GM18870 (cell line): ENCODE results near the gene JADE1.

Experiments used
- ATAC-seq: cut with Tn5 transposase; IDR thresholded peaks from one replicate; pipeline ENCODE4 v1.9.1; 2021; ENCODE audit warnings: moderate library complexity; ENCODE audit not compliant: unreplicated experiment

Gene JADE1

DNA sequence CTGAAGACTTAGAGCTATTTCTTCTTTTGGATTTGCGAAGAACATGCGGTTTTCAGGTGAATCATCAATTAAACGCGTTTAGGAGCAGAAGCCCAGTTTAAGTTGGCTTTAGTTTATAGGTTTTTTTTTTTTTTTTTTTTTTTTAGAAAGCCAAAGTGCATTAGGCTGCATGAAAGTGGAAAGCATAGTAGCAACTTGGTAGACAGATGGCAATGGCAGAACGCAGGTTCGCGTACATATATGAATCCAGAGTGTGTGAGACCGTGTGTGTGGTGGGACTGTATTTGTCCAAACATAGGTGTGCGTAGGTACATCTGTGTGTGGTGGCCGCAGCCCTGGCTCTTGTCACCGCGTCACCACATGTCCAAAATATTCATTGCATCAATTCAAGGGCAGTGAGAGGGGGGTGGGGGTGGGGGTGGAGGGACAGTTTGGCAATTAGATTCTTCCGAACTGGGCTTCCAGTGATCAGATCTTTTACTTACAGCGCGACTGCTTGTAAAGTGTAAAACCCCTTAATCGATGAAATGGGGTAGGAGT is 901 bp downstream of the JADE1 start:
- ATAC-seq: no peak

GRCh38 chr4:128810871-128811570 is 1.5 kb downstream of the JADE1 start:
- peak; percentile 28 for ATAC-seq

DNA sequence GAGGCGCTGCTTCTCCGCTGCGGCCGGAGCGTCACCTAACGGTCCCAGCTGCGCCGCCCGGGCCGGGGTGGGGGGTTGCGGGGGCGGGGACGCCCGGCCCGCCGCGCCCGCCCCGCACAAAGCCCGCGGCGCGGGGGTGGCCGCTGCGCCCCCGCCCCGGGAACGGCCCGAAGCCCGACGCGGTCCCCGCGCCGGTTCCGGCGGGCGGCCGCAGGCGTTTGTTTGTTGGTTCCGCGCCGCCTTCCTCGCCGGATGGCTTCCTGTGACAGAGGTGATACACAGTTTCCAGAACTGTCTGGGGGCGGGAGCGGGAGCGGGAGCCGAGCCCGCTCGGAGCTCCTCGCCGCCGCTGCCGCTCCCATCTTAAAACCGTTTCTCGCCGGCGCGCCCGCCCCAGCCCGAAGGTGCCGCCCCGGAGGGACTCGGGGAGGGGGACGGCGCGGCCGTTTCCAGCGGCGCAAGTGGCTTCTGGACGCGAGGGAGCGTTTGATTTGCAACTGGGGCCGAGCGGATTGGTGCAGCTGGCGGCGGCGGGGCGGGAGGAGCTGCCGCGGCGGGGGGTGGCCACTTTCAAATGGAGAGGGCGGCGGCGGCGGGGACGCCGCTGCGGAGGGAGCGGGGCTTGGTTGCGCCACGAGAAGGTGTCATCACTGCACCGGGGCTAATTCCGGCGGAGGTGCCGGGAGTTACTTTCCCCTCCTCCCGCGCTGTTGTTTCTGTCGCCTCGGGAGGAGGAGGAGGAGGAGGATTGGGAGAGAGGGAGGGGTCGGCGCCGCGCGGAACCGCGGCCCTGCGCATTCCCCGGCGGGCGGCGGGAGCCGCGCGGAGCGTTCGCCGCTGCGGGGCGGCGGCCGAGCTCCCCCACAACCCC is 2.3 kb downstream of the JADE1 start:
- ATAC-seq: peak; percentile 37

DNA sequence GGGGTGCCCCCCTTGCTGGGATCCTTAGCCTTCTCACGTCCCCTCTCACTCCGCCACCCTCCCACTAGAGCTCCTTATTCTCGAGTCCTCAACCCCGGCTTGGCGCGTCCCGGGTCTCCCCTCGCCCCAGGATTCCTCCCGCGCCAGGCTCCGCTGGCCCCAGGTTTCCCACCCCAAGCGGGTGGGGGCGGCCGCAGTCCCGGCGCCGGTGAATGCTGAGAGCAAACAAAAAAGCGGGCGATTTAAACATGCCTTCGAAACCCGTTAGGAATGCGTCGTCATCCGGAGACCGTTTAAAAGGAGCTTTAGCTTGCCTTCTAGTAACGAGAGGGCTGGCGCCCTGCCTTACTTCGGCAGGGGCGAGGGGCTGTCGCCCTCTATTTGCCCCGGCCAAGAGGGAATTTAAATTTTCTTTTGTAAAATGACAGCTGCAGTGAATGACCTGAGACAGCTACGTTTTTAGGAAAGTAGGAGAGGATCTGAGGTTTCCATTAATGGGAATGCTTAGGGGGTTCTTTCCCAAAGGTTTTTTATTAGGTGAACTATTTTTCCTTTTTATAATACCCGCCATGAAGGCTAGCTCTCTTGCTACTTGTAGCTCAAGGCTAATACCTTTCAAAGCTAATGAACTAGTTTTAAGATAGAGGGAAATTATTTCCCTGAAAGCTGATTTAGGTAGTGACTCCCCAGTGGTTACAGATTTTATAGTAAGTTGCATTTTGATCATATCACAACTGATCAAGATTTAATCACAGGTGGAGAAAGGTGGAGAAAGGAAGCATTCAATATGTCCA is 3.1 kb downstream of the JADE1 start:
- peak; percentile 5 for ATAC-seq

GRCh38 chr4:128813965-128814364 is 4.5 kb downstream of the JADE1 start:
- ATAC-seq: no peak

DNA sequence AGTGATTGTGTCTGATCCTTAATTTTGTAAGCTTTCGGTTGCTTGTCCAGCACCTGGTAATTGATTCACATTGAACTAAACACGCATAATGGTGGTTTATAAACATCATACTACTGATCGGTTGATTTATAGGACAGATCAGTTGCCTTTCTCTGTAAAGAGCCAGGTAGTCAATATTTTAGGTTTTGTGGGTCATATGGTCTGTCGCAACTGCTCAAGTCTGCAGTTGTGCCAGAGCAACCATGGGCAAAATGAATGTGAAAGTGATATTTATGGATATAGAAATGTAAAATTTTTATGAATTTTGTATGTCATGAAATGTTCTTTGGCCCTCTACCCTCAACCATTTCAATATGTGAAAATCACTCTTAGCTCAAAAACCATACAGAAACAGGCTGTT is 8.9 kb downstream of the JADE1 start:
- no peak for ATAC-seq

GRCh38 chr4:128819082-128819742 is 9.7 kb downstream of the JADE1 start:
- ATAC-seq: no peak

DNA sequence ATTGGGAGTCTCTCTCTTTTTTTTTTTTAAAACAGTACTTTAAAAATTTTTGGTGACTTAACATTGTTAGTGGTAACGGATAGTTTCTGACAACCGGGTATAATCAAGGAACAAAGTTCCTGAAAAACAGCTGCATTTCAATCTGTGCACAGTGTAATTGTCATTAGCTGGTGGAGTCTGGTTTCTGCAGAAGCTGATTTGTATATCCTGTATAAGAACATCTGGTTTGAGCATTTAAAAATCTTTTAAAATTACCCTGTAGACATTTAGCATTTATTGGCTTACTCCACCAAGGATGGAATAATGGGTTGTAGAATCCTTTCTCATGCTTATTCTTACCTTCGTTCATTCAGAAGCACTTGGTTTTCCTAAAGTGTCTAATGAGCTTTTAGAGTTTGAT is 11.2 kb downstream of the JADE1 start:
- ATAC-seq: no peak

DNA sequence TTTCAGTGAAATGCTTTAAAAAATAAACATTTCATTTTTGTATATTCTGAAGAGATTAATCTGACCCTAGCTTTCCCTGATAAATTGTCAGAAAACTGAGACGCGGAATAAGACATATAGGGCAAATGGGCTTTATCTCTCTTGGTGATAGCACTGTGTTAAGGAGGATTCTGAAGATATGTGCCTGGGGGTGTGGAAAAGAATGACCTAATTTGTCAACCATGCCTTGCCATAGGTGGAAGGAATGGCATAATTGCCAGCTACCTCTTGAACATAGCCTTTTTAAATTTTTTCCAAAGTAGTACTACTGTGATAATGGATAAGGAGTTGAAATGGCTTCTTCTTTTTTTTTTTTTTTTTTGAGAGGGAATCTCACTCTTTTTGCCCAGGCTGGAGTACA is 11.7 kb downstream of the JADE1 start:
- no peak for ATAC-seq

DNA sequence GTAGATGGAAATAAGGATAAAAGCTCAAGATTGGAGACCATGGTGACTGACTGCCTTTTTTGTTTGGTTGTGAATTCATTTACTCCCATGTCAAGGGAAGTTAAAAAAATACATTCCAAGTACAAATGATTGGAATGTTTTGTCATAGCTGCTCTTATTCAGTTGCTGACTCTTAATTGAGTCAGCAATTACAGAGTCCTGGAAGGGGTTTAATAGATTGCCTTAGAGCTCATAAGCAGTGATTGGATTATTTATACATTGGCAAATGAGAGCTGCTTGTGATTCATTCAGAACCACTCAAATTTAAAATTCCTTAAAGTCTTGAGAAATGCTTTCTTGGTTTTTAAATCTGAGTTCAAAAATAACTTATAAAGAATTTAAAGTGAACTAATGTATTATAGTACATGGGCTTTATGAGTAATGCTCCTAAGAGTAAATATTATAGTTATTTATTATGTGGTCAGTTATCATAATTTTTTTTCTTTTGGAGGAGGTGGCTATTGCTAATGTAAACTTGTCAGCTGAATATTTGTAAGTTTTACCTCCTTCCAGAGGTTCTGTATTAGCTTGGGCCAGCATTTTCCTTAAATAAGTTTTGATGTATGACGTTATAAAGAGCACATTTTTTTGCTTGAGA is 13.6 kb downstream of the JADE1 start:
- ATAC-seq: no peak

DNA sequence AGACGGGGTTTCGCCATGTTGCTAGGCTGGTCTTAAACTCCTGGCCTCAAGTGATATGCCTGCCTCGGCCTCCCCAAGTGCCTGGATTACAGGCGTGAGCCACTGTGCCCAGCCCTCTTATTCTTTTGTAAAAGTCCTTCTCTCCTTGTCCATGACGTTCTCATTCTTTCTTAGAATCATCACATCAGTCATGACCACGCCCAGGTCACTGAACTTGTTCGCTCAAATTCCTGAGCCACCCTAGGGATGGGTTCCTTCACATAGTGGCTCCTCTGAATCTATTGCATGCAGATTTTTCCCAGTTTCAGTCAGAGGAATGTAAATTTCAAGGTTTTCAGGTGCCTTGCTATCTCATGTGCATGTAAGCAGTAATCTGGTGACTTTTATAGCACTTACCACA is 15.7 kb downstream of the JADE1 start:
- no peak for ATAC-seq

- ATAC-seq: no peak
Measured at GRCh38 chr4:128827296-128827695, 17.8 kb downstream of the JADE1 start.

- ATAC-seq: no peak
Measured at GRCh38 chr4:128830906-128831503, 21.5 kb downstream of the JADE1 start.

- peak; percentile 65 for ATAC-seq
Measured at GRCh38 chr4:128831531-128832242, 22.2 kb downstream of the JADE1 start.

- no peak for ATAC-seq
Measured at GRCh38 chr4:128832243-128832625, 22.7 kb downstream of the JADE1 start.

DNA sequence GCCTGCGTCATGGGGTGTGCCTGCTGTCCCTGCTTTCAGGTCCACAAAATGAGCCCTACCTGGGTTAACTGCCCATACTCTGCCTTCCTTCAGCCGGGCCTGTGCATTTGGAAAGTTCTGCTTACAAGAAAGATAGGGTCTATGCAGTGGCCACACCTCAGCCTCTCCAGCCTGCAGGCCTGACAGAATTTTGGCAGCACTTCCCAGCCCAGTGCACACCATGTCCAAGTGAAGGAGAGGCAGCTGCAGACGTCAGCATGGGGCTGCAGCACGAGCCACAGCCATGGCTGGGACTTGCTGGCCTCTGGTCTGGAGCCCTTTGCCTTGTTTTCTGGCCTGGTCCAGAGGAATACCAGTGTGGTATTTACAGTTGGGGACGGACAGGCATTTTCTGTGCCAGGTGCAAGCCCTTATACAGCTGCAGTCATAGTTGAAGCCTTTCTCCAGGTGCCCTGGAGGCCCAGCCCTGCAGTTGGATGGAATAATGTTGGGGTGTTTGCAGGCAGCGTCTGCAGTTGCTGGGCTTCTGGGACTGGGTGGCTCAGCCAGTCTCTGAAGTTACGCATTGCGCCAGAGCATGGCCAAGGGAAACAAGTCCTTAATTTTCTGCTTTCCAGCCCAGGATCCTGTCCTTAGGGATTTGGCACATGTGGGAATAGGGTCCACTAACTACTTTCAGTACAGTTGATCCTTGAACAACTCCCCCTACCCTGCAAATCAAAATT is 26.2 kb downstream of the JADE1 start:
- ATAC-seq: no peak

- ATAC-seq: no peak
Measured at GRCh38 chr4:128837198-128837597, 27.7 kb downstream of the JADE1 start.

- no peak for ATAC-seq
Measured at GRCh38 chr4:128837679-128838078, 28.2 kb downstream of the JADE1 start.
